Measurements from ENCODE around the gene PHKB. TPM values are rescaled to one million over a fixed set of nuclear protein-coding genes. Genes with fewer than 3 reads are reported as not detected.

Gene PHKB
- total RNA-seq, 2 experiments from 2014 or later = 37.5 to 39.3 TPM

- H3K4me1 Mint-ChIP-seq = peaks cover 3% of the 10 kb centered on the region
- H3K36me3 Mint-ChIP-seq = no peaks in the 10 kb centered on the region
- POLR2A ChIA-PET = no interaction called here
- H3K27me3 Mint-ChIP-seq = no peaks in the 10 kb centered on the region
- H3K4me3 Mint-ChIP-seq = no peak overlapping the region
- no peak overlapping the region for H3K27ac Mint-ChIP-seq
- no peaks in the 10 kb centered on the region for H3K9me3 Mint-ChIP-seq
- DNase-seq (no peak), ATAC-seq (ENCODE audit: low read depth) (no peak)
Observed at GRCh38 chr16:47715442-47716083, 254.4 kb downstream of the PHKB start.

GRCh38 chr16:47716571-47716970 lies 255.4 kb downstream of the PHKB start:
- no peak for DNase-seq
- Mint-ChIP-seq H3K9me3 (no peaks in the 10 kb centered on the region), H3K36me3 (no peaks in the 10 kb centered on the region), H3K27ac (no peak overlapping the region), H3K27me3 (peaks cover 4% of the 10 kb centered on the region), H3K4me1 (peaks cover 3% of the 10 kb centered on the region), H3K4me3 (no peak overlapping the region)
- no peak for ATAC-seq (ENCODE audit: low read depth)
- POLR2A ChIA-PET = no interaction called here

- ATAC-seq (ENCODE audit: low read depth) = no peak
- H3K36me3 Mint-ChIP-seq = no peaks in the 10 kb centered on the region
- no peak overlapping the region for H3K4me3 Mint-ChIP-seq
- H3K27me3 Mint-ChIP-seq = peaks cover 5% of the 10 kb centered on the region
- POLR2A ChIA-PET = no interaction called here
- H3K4me1 Mint-ChIP-seq = no peaks in the 10 kb centered on the region
- H3K9me3 Mint-ChIP-seq = no peaks in the 10 kb centered on the region
- DNase-seq = no peak
- no peak overlapping the region for H3K27ac Mint-ChIP-seq
Observed at GRCh38 chr16:47719713-47720112, 258.6 kb downstream of the PHKB start.

- Mint-ChIP-seq H3K4me3 (no peak overlapping the region), H3K9me3 (no peaks in the 10 kb centered on the region), H3K27me3 (peaks cover 5% of the 10 kb centered on the region), H3K27ac (no peak overlapping the region), H3K4me1 (no peaks in the 10 kb centered on the region), H3K36me3 (no peaks in the 10 kb centered on the region)
- no peak for DNase-seq
- POLR2A ChIA-PET = no interaction called here
- ATAC-seq (ENCODE audit: low read depth) = no peak
Observed at GRCh38 chr16:47721006-47721637, 260.0 kb downstream of the PHKB start.

GRCh38 chr16:47722046-47722445 lies 260.9 kb downstream of the PHKB start:
- H3K36me3 Mint-ChIP-seq = no peaks in the 10 kb centered on the region
- POLR2A ChIA-PET = no interaction called here
- no peaks in the 10 kb centered on the region for H3K4me1 Mint-ChIP-seq
- peaks cover 5% of the 10 kb centered on the region for H3K27me3 Mint-ChIP-seq
- no peak overlapping the region for H3K4me3 Mint-ChIP-seq
- H3K27ac Mint-ChIP-seq = no peak overlapping the region
- ATAC-seq (ENCODE audit: low read depth) (no peak), DNase-seq (no peak)
- no peaks in the 10 kb centered on the region for H3K9me3 Mint-ChIP-seq

GRCh38 chr16:47724115-47724785 lies 263.1 kb downstream of the PHKB start:
- ATAC-seq (ENCODE audit: low read depth) (no peak), DNase-seq (no peak)
- Mint-ChIP-seq H3K36me3 (no peaks in the 10 kb centered on the region), H3K27me3 (peaks cover 5% of the 10 kb centered on the region), H3K4me3 (no peak overlapping the region), H3K27ac (no peak overlapping the region), H3K9me3 (no peaks in the 10 kb centered on the region), H3K4me1 (no peaks in the 10 kb centered on the region)
- POLR2A ChIA-PET = no interaction called here

- no peak overlapping the region for H3K27ac Mint-ChIP-seq
- POLR2A ChIA-PET = no interaction called here
- DNase-seq (no peak), ATAC-seq (ENCODE audit: low read depth) (no peak)
- no peak overlapping the region for H3K4me3 Mint-ChIP-seq
- H3K27me3 Mint-ChIP-seq = peaks cover 5% of the 10 kb centered on the region
- H3K4me1 Mint-ChIP-seq = no peaks in the 10 kb centered on the region
- H3K36me3 Mint-ChIP-seq = no peaks in the 10 kb centered on the region
- H3K9me3 Mint-ChIP-seq = peaks cover 2% of the 10 kb centered on the region
Observed at GRCh38 chr16:47725188-47725695, 264.1 kb downstream of the PHKB start.

GRCh38 chr16:47726031-47726675 lies 265.0 kb downstream of the PHKB start:
- no peak overlapping the region for H3K27ac Mint-ChIP-seq
- no peak overlapping the region for H3K4me3 Mint-ChIP-seq
- H3K9me3 Mint-ChIP-seq = peaks cover 2% of the 10 kb centered on the region
- POLR2A ChIA-PET = no interaction called here
- peaks cover 7% of the 10 kb centered on the region for H3K27me3 Mint-ChIP-seq
- DNase-seq = no peak
- H3K4me1 Mint-ChIP-seq = no peaks in the 10 kb centered on the region
- no peak for ATAC-seq (ENCODE audit: low read depth)
- no peaks in the 10 kb centered on the region for H3K36me3 Mint-ChIP-seq

GRCh38 chr16:47727131-47727530 lies 266.0 kb downstream of the PHKB start:
- no peak overlapping the region for H3K4me3 Mint-ChIP-seq
- peaks cover 2% of the 10 kb centered on the region for H3K4me1 Mint-ChIP-seq
- peaks cover 3% of the 10 kb centered on the region for H3K27me3 Mint-ChIP-seq
- POLR2A ChIA-PET = no interaction called here
- H3K27ac Mint-ChIP-seq = no peak overlapping the region
- DNase-seq (no peak), ATAC-seq (ENCODE audit: low read depth) (no peak)
- no peaks in the 10 kb centered on the region for H3K36me3 Mint-ChIP-seq
- peaks cover 2% of the 10 kb centered on the region for H3K9me3 Mint-ChIP-seq

GRCh38 chr16:47728205-47728604 lies 267.1 kb downstream of the PHKB start:
- DNase-seq = no peak
- H3K27me3 Mint-ChIP-seq = peaks cover 3% of the 10 kb centered on the region
- H3K9me3 Mint-ChIP-seq = peaks cover 2% of the 10 kb centered on the region
- H3K27ac Mint-ChIP-seq = no peak overlapping the region
- peaks cover 10% of the 10 kb centered on the region for H3K4me1 Mint-ChIP-seq
- POLR2A ChIA-PET = no interaction called here
- no peak overlapping the region for H3K4me3 Mint-ChIP-seq
- ATAC-seq (ENCODE audit: low read depth) = no peak
- H3K36me3 Mint-ChIP-seq = no peaks in the 10 kb centered on the region

GRCh38 chr16:47729701-47730100 lies 268.6 kb downstream of the PHKB start:
- H3K27me3 Mint-ChIP-seq = peaks cover 3% of the 10 kb centered on the region
- POLR2A ChIA-PET = no interaction called here

GRCh38 chr16:47731252-47731651 lies 270.1 kb downstream of the PHKB start:
- POLR2A ChIA-PET = no interaction called here
- DNase-seq = no peak
- peaks cover 9% of the 10 kb centered on the region for H3K27me3 Mint-ChIP-seq
- no peak overlapping the region for H3K4me3 Mint-ChIP-seq
- H3K27ac Mint-ChIP-seq = no peak overlapping the region
- H3K36me3 Mint-ChIP-seq = no peaks in the 10 kb centered on the region
- H3K4me1 Mint-ChIP-seq = peaks cover 10% of the 10 kb centered on the region
- H3K9me3 Mint-ChIP-seq = peaks cover 2% of the 10 kb centered on the region
- ATAC-seq (ENCODE audit: low read depth) = no peak

More at GRCh38 chr16:47729701-47730100, 268.6 kb downstream of the PHKB start:
- Mint-ChIP-seq H3K36me3 (no peaks in the 10 kb centered on the region), H3K9me3 (peaks cover 2% of the 10 kb centered on the region), H3K4me3 (no peak overlapping the region), H3K4me1 (peaks cover 10% of the 10 kb centered on the region), H3K27ac (no peak overlapping the region)
- DNase-seq (no peak), ATAC-seq (ENCODE audit: low read depth) (no peak)

GRCh38 chr16:47732122-47732521 lies 271.0 kb downstream of the PHKB start:
- Mint-ChIP-seq H3K9me3 (peaks cover 2% of the 10 kb centered on the region), H3K4me1 (peaks cover 10% of the 10 kb centered on the region), H3K36me3 (no peaks in the 10 kb centered on the region), H3K27ac (no peak overlapping the region), H3K27me3 (peaks cover 12% of the 10 kb centered on the region), H3K4me3 (no peak overlapping the region)
- ATAC-seq (ENCODE audit: low read depth) (no peak), DNase-seq (no peak)
- POLR2A ChIA-PET = no interaction called here

All from activated naive CD8-positive, alpha-beta T cell treated with anti-CD3 and anti-CD28 coated beads, Interleukin-2, amount 10 ng/mL, durations not matched to agents 7 days and 5 days (primary cell).